ENCODE results near the gene CHD3. TPM values are rescaled to one million over a fixed set of nuclear protein-coding genes. Genes with fewer than 3 reads are reported as not detected.

CHD3 gene
- total and polyA plus RNA-seq, 2 donors (not counting 3 experiments of a cell fraction or from before 2014, with no cell fraction given): 102 to 185 TPM

- Histone ChIP-seq H3K9ac (replicated peaks; ENCODE audit: extremely low read depth, insufficient read depth, low read length) (no peak overlapping the region), H3K4me3 (replicated peaks in 1 of 3; ENCODE audit: insufficient read depth in 1 of 3, low read depth in 1 of 3, low read length in 3 of 3) (no peak overlapping the region), H3K9me1 (replicated peaks; ENCODE audit: control insufficient read depth, extremely low read depth, insufficient read depth, low read length) (no peaks in the 10 kb centered on the region), H4K20me1 (replicated peaks; ENCODE audit: control insufficient read depth, extremely low read depth, insufficient read depth, low read length) (no peaks in the 10 kb centered on the region), H3K4me2 (ENCODE audit: insufficient read depth, low read length) (no peak overlapping the region), H3K27me3 (ENCODE audit: control insufficient read depth in 2 of 2, insufficient read depth in 2 of 2, low read length in 2 of 2) (no peaks in the 10 kb centered on the region), H3K36me3 (ENCODE audit: control insufficient read depth in 2 of 2, extremely low read depth in 1 of 2, insufficient read depth in 2 of 2, low read length in 2 of 2) (peaks cover 0 to 2% of the 10 kb centered on the region in 2 experiments), H3K27ac (ENCODE audit: insufficient read depth, low read depth, low read length) (no peak overlapping the region), H3K4me1 (ENCODE audit: control insufficient read depth, extremely low read depth, insufficient read depth, low read length) (peaks cover 36% of the 10 kb centered on the region), H2AFZ (ENCODE audit: low read depth, low read length) (no peak overlapping the region), H3K79me2 (ENCODE audit: control insufficient read depth, insufficient read depth, low read length) (peaks cover 3% of the 10 kb centered on the region), H3K9me3 (replicated peaks; ENCODE audit: control insufficient read depth, insufficient read depth, low read length) (no peaks in the 10 kb centered on the region)
- POLR2A ChIA-PET: no interaction called here
- FAIRE-seq (no peak), DNase-seq (ENCODE audit: low read depth, low spot score) (no peak)
- no TSS peak for BruUV-seq (replicated peaks)
- intact Hi-C loops (cut with micrococcal nuclease): loop anchor here (5.0 to 10.0 kb wide), 4 partner anchors 153 to 282 kb away; partner anchors contain the start of genes FXR2, HES7, TP53 and WRAP53
- TF ChIP-seq, protein P1, sequence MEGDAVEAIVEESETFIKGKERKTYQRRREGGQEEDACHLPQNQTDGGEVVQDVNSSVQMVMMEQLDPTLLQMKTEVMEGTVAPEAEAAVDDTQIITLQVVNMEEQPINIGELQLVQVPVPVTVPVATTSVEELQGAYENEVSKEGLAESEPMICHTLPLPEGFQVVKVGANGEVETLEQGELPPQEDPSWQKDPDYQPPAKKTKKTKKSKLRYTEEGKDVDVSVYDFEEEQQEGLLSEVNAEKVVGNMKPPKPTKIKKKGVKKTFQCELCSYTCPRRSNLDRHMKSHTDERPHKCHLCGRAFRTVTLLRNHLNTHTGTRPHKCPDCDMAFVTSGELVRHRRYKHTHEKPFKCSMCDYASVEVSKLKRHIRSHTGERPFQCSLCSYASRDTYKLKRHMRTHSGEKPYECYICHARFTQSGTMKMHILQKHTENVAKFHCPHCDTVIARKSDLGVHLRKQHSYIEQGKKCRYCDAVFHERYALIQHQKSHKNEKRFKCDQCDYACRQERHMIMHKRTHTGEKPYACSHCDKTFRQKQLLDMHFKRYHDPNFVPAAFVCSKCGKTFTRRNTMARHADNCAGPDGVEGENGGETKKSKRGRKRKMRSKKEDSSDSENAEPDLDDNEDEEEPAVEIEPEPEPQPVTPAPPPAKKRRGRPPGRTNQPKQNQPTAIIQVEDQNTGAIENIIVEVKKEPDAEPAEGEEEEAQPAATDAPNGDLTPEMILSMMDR (IDR thresholded peaks at IDR 0.05; ENCODE audit: extremely low read depth in 1 of 2, insufficient read depth in 1 of 2, low read depth in 1 of 2, low read length in 2 of 2): no peak
- no peak for TF ChIP-seq GATA2 (IDR thresholded peaks at IDR 0.05; ENCODE audit: insufficient read depth, insufficient read length, low read depth, low read length)
- no peak for TF ChIP-seq POLR2AphosphoS5 (IDR thresholded peaks at IDR 0.05; ENCODE audit: insufficient read depth, low read depth, low read length)
- no peak for TF ChIP-seq JUN (IDR thresholded peaks at IDR 0.05; ENCODE audit: borderline replicate concordance, insufficient read depth, insufficient read length, low read depth)
- TF ChIP-seq FOS (IDR thresholded peaks at IDR 0.05; ENCODE audit: borderline replicate concordance, insufficient read depth, low read length): no peak
- no peak for TF ChIP-seq POLR2A (IDR thresholded peaks at IDR 0.05; ENCODE audit: low read depth, low read length)
- TF ChIP-seq MYC (IDR thresholded peaks at IDR 0.05; ENCODE audit: low read depth, low read length): no peak
- no peak for TF ChIP-seq MAX (IDR thresholded peaks at IDR 0.05; ENCODE audit: insufficient read depth, insufficient read length)
- no peak for TF ChIP-seq EZH2 (IDR thresholded peaks at IDR 0.05; ENCODE audit: borderline replicate concordance, low read depth, low read length, severe bottlenecking)
- dilution Hi-C loops (cut with MboI; ENCODE audit: extremely low pct_ligation_motif_present, low sequenced_read_pairs): no loop called here
- CTCF ChIA-PET: no interaction called here
Measured at GRCh38 chr17:7839876-7840261, 48.7 kb upstream of the CHD3 start.
